Lower leg skin (tissue), 4 donors: ENCODE measurements around the gene ZBTB42. TPM values are rescaled to one million over a fixed set of nuclear protein-coding genes. Genes with fewer than 3 reads are reported as not detected.

Source experiments
- DNase-seq, 2 donors: peaks; one replicate each; pipeline ENCODE4 v3.0.0-alpha.2; 2019; ENCODE audit warnings: low spot score in 2 of 2
- H3K4me3 ChIP-seq: fragments of 200-600 bp; sonication (generic); 2 replicates; pipeline ENCODE4 v1.5.1; 2017; ENCODE audit warnings: mild to moderate bottlenecking, low read depth; ENCODE audit not compliant: poor library complexity, severe bottlenecking
- POLR2A ChIP-seq, 2 donors: fragments of 450-650 bp; IDR thresholded peaks; one replicate each; pipeline ENCODE4 v1.6.1; 2016 to 2017; ENCODE audit warnings: antibody characterized with exemption in 2 of 2, mild to moderate bottlenecking in 1 of 2, moderate library complexity in 1 of 2
- WGBS, 2 donors: methylation state at CpG; one replicate each; pipeline ENCODE4 v1.1.5; 2018; 5-methylcytosine and 5-hydroxymethylcytosine counted together
- intact Hi-C: fragments of 100-400 bp; cut with DNase I; formaldehyde crosslinking; loops from one replicate; pipeline ENCODE4 v1.15.0; 2023; ENCODE audit warnings: low total_unique reads
- total RNA-seq, 4 donors: library from RNA; depleted of rRNA; stranded (reverse); fragments of >200 nt; gene quantifications; one replicate each; pipeline ENCODE4 v1.1.0, GENCODE V29; 2016
- TF ChIP-seq, protein P1 (sequence below), 3 donors: fragments of 450-650 bp; IDR thresholded peaks; one replicate each; pipeline ENCODE4 v1.5.1; 2016; ENCODE audit warnings: antibody characterized with exemption in 3 of 3, mild to moderate bottlenecking in 3 of 3, moderate library complexity in 2 of 3

Gene ZBTB42
- total RNA-seq, 4 donors from 2014 or later = 1.6 to 11.9 (median 8.6) TPM

DNA sequence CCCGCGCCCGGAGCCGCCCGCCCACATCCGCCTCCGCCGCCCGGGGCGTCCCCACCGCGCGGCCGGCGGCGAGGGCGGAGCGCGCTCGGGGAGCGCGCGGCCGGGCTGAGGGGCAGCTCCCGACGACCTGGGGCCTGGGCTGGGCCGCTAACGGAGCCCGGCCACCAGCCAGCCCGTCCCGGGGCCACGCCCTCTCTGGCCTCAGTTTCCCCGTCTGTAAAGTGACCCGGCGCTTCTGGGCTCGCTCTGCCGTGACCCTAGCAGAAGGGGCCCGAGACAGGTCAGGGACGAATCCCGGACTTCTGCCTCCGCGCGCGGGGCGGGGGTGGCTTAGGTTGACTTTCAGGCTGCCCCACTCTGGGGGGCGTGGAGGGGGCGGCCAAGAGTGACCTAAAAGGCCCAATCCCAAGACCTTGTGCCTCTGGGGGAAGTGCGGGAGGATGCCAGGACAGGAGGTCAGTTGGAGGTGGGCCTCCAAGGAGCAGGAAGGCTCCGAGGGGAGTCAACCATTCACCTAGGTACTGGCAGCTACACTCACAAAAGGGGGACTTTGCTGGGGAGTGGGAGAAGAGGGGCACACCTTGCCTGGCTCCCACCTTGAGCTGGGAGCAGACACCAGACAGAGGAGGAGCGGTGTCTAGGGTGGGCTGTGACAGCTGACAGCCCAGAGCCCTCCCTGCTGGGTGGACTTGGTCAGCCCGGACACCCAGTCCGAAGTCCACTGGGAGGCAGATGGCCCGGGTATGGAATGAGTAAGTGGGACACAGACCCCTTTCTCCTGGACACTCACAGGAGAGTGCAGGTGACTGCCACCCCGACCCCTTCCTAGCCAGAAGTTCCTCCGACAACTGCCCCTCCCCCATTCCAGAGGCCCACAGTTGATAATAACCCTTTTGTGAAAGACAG is 4.9 kb upstream of the ZBTB42 start:
- TF ChIP-seq, protein P1, sequence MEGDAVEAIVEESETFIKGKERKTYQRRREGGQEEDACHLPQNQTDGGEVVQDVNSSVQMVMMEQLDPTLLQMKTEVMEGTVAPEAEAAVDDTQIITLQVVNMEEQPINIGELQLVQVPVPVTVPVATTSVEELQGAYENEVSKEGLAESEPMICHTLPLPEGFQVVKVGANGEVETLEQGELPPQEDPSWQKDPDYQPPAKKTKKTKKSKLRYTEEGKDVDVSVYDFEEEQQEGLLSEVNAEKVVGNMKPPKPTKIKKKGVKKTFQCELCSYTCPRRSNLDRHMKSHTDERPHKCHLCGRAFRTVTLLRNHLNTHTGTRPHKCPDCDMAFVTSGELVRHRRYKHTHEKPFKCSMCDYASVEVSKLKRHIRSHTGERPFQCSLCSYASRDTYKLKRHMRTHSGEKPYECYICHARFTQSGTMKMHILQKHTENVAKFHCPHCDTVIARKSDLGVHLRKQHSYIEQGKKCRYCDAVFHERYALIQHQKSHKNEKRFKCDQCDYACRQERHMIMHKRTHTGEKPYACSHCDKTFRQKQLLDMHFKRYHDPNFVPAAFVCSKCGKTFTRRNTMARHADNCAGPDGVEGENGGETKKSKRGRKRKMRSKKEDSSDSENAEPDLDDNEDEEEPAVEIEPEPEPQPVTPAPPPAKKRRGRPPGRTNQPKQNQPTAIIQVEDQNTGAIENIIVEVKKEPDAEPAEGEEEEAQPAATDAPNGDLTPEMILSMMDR (IDR thresholded peaks at IDR 0.05) = no peak
- no peak for TF ChIP-seq POLR2A (IDR thresholded peaks at IDR 0.05)
- intact Hi-C loops = no loop called here

DNA sequence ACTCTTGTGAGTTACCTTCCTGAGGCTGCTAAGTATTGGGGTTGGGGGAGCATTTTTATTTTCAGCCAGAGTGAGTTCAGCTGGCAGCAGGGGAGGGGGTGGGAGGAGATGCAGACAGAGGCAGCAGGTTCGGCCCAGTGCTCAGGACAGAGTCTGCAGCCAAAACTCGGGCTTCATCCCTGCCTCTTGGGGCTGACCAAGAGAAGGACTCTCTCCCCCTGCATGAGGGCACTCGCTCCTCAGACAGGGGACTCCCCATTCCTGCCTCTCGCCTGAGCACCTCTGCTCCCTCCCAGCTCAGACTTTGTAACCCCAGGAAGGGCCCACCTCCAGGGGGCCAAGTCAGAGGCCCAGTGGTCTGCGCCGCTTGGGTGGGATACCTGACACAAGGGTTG is 4.2 kb upstream of the ZBTB42 start:
- H3K4me3 ChIP-seq = no peak overlapping the region
- no peak for TF ChIP-seq POLR2A (IDR thresholded peaks at IDR 0.05)
- TF ChIP-seq, protein P1 (IDR thresholded peaks at IDR 0.05) = no peak
- DNase-seq = no peak
- 66 to 88% methylated on average over 4 to 6 of the region's 6 CpGs for WGBS, 2 donors
- intact Hi-C loops = no loop called here

More for the DNA sequence above, 4.9 kb upstream of the ZBTB42 start:
- 26 to 27% methylated on average over 22 to 23 of the region's 55 CpGs for WGBS, 2 donors
- no peak overlapping the region for H3K4me3 ChIP-seq
- no peak for DNase-seq

DNA sequence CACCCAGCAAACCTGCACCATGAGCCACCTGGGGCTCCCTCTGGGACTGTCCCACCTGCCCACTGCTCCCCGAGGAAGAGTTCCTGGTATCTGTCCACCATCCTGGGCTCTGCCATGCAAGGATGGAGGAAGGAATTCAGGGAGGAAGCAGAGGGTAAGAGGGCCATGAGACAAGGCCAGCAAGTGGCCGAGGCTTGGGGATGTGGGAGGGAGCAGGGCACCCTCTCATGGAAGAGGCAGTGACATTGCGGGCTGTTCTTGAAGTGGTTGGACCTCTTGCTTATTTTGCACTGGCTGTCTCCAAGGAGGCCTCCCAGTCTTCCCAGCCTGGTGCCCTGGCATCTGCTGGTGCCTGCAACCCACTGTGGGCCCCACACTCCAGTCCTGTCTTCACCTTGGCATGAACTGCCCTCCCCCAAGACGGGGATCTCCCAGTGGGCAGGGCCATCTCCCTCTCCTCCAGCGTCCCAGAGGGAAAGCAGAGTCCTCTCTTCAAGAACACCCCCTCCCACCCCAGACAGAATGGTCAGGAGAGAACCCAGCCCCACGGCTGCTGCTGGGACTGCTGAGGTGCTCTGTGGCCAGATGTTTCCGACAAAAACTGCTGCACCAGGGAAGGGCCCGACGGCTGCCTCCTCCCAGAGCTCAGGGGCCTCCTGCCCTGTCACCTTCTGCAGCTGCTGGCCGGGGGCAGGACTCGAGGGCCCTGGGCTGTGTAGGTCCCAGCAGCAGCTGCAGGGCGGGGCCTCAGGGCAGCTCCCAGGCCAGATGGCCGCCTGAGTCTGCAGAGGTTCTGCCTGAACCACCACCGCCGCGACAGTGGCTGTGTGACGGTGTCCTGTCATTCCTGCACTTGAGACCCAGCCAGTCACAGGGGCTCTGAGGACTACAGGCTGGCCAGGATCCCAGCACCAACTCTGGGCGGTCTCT is 3.5 kb upstream of the ZBTB42 start:
- no peak for TF ChIP-seq POLR2A (IDR thresholded peaks at IDR 0.05)
- TF ChIP-seq, protein P1 (IDR thresholded peaks at IDR 0.05) = no peak
- intact Hi-C loops = no loop called here
- no peak for DNase-seq
- whole genome bisulfite sequencing, 2 donors = 59 to 72% methylated on average over 6 to 18 of the region's 18 CpGs
- H3K4me3 ChIP-seq = no peak overlapping the region

DNA sequence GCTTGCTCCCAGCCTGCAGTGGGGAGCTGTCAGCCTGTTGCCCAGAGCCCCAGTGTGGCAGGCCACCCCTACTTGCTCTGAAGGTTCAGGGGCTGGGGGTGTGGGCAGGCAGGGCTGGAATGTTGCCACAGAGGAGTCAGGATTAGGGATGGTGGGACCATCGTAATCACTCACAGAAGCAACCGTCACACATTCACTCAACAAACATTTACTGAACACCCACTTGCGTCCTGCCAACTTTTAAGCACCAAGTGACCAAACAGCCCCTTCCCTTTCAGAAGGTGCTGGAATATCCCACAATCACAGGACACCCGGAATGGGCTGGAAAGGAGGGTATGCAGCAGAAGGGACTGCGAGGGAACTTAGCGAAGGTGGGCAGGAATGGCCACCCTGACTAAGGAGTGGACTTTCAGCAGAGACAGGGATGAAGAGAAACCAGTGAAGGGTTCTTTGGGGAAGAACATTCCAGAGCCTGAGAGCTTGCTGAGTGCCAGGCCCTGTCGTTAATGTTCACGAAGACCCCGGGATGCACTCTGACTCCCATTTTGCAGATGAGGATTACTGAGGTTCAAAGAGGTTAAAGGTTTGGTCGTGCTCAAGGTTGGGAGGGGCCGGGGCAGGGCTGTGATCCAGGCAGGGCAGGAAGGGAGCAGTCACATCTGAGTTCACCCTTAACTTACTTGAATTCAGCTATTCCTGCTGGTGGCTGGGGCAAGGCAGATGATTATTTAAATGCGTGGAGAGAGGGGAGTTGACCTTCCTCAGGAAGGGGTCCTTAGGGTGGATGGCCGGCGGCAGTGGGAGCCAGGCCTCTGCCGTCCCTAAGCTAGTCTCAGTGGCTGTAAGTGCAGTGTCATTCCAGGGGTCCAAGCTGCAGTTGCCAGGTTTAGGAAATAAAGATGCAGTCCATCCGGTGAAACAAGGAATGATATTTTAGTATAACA is 2.3 kb upstream of the ZBTB42 start:
- no peak for DNase-seq
- TF ChIP-seq, protein P1 (IDR thresholded peaks at IDR 0.05) = no peak
- no peak overlapping the region for H3K4me3 ChIP-seq
- intact Hi-C loops = no loop called here
- 78 to 80% methylated on average over 16 of the region's 16 CpGs for WGBS, 2 donors
